ENCODE data around the gene TMED8. TPM values are rescaled to one million over a fixed set of nuclear protein-coding genes. Genes with fewer than 3 reads are reported as not detected.
A peak's percentile ranks its signal among the peaks of the same experiment; 100 is the strongest.
"Not testable (repeated sequence)": the region's sequence is repeated elsewhere in the genome, so short reads cannot be mapped to it uniquely, and the experiment has no call there.

The TMED8 gene
- total RNA-seq, 1 donor from 2014 or later: 2.4 TPM

DNA sequence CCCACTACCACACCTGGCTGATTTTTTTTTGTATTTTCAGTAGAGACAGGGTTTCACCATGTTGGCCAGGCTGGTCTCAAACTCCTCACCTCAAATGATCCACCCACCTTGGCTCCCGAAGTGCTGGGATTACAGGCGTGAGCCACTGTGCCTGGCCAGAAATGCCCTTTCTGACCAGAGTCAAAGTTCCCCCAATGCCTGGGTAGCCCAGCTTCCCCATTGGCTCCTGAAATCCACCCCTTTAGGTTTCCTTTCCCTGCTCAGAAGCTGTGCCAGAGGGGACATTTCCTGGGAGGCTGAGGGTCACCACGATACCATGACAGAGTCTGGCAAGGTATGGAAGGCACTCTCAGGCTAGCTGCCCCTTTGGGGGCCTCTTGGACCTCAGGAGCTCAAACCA lies 52.6 kb downstream of the TMED8 start:
- peak; percentile 40 for ATAC-seq
- peak; percentile 92 for DNase-seq (ENCODE audit: low spot score)

DNA sequence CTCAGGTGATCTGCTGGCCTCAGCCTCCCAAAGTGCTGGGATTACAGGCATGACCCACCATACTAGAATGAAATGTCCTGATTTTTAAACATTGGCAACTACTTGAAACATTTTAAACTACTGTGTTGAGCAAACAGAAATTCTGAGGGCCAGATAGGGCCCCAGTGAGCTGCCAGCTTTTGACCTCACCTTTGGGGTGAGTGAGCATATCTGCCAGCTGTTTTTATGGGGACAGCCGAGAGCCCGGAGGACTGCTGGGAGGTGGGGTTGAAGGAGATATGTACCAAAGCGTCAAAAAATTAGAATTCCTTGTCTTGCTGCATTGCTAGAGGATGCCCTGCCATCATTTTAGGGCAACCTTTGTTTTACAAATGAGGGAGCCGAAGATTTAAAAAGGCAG lies 53.3 kb downstream of the TMED8 start:
- no peak for ATAC-seq
- DNase-seq (ENCODE audit: low spot score): peak; percentile 65

GRCh38 chr14:77322951-77323350 lies 53.9 kb downstream of the TMED8 start:
- DNase-seq (ENCODE audit: low spot score) (peak; percentile 30), ATAC-seq (no peak)

GRCh38 chr14:77322250-77322902 lies 54.5 kb downstream of the TMED8 start:
- DNase-seq (ENCODE audit: low spot score) (peak; percentile 42), ATAC-seq (no peak)

- peak; percentile 94 for DNase-seq (ENCODE audit: low spot score)
- ATAC-seq: peak; percentile 67
These were observed 56.5 kb downstream of the TMED8 start, which contains the start of gene POMT2 for GRCh38 chr14:77320238-77320935. TSS of gene POMT2 (minus strand) at chr14:77320883. CDS start at chr14:77320681, 202 bp downstream.

DNA sequence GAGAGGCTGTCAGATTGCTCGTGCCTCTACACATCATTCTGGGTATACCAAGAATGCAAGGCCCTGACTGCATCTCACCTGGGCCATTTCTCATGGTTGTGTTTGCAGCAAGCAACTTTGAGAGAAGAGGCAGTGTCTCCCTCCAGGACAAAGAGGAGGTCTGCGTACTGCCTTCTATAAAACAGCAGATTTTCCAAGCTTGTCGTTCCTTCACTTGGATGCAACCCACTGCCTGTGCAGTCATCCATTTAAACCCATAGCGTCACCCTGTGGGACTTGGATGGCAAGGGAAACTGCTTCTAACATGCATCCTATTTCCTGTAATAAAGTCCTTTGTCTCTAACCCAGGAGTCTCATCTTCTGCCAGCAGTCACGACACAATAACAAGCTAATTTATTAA lies 57.5 kb downstream of the TMED8 start:
- no peak for ATAC-seq
- peak; percentile 28 for DNase-seq (ENCODE audit: low spot score)

DNA sequence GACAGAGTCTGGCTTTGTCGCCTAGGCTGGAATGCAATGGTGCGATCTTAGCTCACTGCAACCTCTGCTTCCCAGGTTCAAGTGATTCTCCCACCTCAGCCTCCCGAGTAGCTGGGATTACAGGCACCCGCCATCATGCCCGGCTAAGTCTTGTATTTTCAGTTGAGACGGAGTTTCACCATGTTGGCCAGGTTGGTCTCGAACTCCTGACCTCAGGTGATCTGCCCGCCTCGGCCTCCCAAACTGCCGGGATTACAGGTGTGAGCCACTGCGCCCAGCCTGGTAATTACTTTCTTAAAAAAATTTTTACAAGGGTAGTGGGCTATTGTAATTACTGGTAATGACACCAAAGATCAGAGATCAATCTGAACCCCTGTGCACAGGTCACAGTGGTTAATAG lies 58.1 kb downstream of the TMED8 start:
- DNase-seq (ENCODE audit: low spot score): peak; percentile 30
- not testable (repeated sequence) for ATAC-seq

- peak; percentile 41 for DNase-seq (ENCODE audit: low spot score)
- no peak for ATAC-seq
These were observed 58.8 kb downstream of the TMED8 start for GRCh38 chr14:77318006-77318553.

DNA sequence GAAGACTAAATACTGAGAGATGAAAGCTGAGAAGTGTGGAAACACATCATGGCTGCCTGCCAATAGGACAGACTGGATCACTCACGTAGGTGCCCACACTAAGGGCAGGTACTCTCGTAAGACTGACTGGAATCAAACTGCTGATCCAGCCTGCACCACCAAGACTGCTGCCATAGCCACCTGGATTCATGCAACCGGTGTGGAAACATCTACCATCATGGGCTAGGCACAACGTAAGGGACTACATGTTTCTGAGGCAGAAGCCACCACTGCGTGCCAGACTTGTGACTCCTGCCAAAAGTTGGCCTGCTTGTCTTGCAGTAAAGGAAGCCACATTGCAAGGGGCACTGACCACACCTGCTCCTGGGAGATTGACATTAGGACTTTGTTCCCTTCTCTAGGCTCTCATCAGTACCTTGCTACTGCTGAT lies 60.0 kb downstream of the TMED8 start:
- ATAC-seq (no peak), DNase-seq (ENCODE audit: low spot score) (peak; percentile 68)

- peak; percentile 30 for DNase-seq (ENCODE audit: low spot score)
- ATAC-seq: no peak
These were observed 60.7 kb downstream of the TMED8 start for GRCh38 chr14:77316195-77316505.

- ATAC-seq (no peak), DNase-seq (ENCODE audit: low spot score) (peak; percentile 28)
These were observed 62.1 kb downstream of the TMED8 start for GRCh38 chr14:77314539-77315457.

DNA sequence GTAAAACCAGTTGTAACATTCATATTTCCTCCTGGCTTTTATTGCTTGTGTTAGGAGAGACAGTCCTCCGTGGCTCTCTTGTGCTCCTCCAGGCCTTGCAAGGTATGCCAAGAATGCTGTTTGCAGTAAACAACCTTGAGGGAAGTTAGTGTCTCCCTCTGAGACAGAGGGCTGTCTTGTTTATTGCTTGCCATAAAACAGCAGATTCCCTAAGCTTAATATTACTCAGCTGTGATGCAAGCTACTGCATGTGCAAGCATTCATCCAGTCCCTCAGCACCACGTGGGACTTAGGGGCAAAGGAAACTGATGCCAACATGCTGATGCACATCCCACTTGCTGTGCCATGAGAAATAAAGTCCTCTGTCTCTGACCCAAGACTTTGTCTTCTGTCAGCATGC lies 62.9 kb downstream of the TMED8 start:
- DNase-seq (ENCODE audit: low spot score) (peak; percentile 28), ATAC-seq (no peak)

DNA sequence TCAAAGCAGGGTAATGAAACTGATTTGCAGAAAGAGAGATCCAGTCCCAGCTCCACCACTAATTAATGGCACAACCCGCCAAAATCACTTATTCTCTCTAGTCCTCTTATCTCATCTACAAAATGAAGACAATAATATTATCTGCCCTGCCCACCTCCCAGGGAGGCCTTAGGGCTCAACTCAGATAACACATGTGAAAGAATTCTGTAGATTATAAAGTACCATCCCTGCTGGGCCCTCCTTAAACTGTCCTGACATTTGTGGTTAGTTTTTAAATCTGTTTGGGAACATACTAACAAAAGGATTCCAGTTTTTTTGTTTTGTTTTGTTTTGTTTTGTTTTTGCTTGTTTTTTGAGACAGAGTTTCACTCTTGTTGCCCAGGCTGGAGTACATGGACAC lies 63.5 kb downstream of the TMED8 start:
- DNase-seq (ENCODE audit: low spot score) (no peak), ATAC-seq (no peak)

DNA sequence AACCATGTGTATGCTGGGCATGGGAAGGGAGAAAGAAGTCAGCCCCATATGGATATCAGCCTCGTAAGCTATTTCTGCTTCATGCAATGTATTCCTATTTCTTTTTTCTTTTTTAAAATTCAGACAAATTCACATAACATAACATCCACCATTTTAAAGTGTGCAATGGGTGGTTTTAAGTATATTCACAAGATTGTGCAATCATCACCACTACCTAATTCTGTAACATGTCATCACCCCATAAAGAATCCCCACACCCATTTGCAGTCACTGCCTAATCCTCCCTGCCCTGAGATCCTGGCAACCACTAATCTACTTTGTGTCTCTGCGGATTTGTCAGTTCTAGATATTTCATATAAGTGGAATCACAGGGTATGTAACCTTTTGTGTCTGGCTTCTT lies 65.7 kb downstream of the TMED8 start:
- ATAC-seq: no peak

GRCh38 chr14:77310026-77310425 lies 66.9 kb downstream of the TMED8 start:
- DNase-seq (ENCODE audit: low spot score) (no peak), ATAC-seq (no peak)

More for the DNA sequence above, 65.7 kb downstream of the TMED8 start:
- no peak for DNase-seq (ENCODE audit: low spot score)

GRCh38 chr14:77309131-77309530 lies 67.8 kb downstream of the TMED8 start:
- no peak for DNase-seq (ENCODE audit: low spot score)
- no peak for ATAC-seq

GRCh38 chr14:77306851-77307496 lies 69.9 kb downstream of the TMED8 start:
- ATAC-seq: peak; percentile 34
- no peak for DNase-seq (ENCODE audit: low spot score)

DNA sequence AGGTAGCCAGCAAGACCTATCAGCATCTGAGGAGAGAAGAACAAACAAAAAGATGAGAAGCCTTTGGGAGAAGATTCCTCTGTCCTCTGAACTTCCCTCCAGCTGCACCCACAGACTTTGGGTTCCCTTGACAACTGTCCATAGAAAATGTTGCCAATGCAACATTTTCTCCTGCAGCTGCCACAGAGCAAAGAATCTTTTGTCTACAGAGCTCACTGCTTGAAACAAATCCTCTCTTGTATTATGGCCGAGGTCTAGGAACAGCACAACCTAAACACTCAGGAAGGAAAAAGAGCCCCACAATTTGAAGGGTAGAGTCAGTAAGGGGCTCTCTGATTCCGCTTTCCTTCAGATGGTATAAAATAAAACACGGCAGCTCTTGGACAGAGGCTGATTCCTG lies 70.5 kb downstream of the TMED8 start:
- DNase-seq (ENCODE audit: low spot score): no peak

DNA sequence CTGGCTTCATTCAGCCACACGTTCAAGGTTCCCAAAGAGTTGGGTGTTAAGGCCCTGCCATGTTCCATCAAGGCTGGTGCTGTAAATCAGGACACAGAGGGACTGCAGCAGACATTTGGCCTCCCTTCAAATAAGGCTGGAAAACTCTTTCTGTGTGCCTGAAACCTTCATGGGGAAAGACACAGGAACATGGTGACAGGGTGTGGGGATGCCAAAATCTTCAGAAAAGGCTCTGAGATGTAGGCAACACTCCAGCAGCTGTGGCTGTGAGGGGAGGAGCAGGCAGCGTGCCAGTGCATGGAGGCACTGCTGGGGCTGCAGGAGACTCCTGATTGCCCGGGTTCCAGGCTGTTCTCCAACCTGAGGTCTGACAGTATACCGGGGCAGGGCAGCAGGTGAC lies 71.2 kb downstream of the TMED8 start:
- no peak for DNase-seq (ENCODE audit: low spot score)

More for the DNA sequence above, 70.5 kb downstream of the TMED8 start:
- ATAC-seq: no peak

DNA sequence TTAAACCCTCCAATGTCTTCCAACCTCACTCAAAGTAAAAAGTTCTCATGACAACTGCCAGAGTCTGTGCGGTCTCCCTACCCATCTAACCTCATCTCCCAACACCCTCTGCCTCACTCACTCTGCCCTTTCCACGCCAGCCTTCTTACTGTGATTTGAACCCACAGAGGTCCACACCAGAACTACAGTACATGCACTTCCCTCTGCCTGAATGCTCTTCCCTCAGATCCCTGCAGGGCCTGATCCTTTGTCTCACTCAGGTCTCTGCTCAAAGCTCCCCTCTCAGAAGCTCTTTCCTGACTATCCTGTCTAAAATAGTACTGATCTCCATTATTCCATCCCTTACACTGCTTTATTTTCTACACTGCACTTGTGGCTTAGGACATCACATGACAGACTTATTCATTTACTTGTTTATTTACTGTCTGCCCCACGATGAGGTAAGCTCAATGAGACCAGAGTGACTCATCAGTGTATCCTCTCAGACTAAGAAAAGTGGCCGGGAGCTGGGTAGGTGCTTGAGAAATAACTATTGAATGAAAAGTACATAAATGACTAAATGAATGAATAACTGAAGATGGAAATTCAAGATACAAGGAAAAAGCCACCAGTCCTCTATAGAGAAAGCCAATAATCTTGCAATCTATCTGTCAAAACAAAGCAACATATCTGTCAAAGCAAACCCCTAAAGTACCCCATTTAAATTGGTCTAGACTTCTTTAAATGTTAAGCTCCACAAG lies 73.3 kb downstream of the TMED8 start:
- ATAC-seq: peak; percentile 69
- no peak for DNase-seq (ENCODE audit: low spot score)

More for the DNA sequence above, 71.2 kb downstream of the TMED8 start:
- ATAC-seq: no peak
